ENCODE measurements around the gene NDRG2.
"Not testable (repeated sequence)": the region's sequence is repeated elsewhere in the genome, so short reads cannot be mapped to it uniquely, and the experiment has no call there.

NDRG2 gene

DNA sequence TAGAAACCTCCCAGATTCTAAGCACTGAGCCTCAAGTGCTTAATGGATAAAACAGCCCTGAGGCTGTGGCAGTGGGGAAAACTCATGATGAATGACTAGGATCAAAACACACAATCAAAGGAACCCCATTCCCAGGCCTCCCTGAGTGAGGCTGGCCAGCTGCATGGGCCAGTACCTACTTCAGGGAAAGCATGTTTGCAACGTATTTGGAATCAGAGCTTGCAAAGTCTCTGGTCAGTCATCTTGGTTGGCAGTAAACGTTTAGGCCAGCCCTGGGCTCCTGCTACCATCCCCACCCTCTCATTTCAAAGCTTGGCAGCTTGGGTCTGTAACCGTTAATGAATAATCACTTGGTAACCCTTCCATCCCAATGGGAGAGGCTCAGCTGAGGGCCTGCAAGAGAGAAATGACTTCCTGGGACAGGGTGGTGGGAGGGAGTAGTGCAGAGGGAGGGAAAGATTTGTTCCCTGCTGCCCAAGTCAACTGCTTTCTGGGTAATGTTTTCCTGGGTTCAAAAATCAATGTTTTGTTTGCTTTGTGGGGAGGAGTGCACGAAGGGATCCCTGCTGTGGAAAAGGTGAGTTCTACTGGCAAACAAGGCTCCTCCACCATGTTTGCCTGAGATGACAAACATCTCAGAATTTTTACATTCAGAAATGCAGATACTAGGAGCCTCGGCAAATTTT, 30.7 kb upstream of the NDRG2 start:
- DNase-seq (ENCODE audit: low read depth, low spot score): no peak

DNA sequence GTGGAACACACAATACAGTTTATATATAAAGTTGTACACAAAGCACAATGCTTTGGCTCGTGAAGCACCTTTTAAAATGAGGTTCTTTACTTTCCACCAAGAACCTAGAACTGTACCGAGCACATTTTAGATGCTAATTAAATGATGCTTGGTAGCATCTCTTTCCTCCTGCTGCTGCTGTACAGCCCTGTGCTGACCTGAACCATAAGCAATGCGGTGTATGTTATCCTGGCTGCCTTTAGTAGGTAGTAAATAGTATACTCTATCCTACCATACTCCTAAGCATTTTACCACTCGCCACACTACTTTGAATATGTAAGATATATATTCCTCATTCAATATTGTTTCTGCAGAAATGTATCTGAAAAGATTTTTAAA, 29.9 kb upstream of the NDRG2 start:
- no peak for DNase-seq (ENCODE audit: low read depth, low spot score)

DNA sequence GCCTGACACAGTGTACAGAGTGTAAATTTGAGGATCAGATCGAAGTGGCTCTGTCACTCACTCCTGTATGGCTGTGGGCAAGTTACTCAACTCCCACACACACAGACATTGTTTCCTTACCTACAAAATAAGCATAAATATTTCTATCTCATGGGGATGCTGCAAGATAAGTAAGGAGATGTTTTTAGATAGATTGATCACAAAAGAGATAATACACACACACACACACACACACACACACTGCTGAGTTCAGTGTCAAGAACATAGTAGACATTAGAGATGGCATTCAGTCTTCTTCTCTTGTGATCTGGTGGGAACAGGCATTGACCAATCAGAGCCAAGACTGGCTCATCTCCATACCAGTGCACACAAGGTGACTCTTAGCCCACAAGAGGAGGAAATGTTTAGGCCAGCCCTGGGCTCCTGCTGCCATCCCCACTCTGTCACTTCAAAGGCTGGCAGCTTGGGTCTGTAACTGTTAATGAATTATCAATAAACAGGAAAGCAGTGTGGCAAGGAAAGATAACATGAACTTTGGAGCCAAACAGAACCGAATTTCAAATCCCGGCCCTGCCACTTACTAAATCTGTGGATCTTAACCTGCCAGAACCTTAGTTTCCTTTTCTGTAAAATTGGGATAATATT, 29.4 kb upstream of the NDRG2 start:
- DNase-seq (ENCODE audit: low read depth, low spot score): no peak

DNA sequence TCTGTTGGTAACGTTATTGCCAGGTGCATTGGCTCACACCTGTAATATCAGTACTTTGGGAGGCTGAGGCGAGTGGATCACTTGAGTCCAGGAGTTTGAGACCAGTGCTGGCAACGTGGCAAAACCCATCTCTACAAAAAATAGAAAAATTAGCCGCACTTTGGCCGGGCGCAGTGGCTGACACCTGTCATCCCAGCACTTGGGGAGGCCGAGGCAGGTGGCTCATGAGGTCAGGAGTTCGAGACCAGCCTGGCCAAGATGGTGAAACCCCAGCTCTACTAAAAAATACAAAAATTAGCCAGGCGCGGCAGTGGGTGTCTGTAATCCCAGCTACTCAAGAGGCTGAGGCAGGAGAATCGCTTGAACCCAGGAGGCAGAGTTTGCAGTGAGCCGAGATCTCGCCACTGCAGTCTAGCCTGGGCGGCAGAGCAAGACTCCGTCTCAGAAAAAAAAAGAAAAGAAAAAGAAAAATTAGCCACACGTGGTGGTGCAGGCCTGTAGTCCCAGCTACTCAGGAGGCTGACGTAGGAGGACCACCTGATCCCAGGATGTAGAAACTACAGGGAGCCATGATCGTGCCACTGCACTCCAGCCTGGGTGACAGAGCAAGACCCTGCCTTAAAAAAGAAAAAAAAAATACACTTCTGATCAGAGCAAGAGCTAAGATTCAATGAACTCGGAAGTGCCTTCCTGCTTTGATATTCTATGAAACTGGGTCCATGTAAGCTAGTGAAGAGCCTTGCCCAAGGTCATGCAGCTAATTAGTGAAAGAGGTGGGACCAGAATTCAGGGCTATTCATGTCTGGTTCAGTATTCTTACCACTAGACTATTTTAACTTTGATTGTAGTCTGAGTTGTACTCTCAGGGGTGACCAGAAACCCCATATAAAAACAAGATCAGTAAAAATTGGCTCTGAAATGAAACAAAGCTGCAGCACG, 28.6 kb upstream of the NDRG2 start:
- DNase-seq (ENCODE audit: low read depth, low spot score): no peak

DNA sequence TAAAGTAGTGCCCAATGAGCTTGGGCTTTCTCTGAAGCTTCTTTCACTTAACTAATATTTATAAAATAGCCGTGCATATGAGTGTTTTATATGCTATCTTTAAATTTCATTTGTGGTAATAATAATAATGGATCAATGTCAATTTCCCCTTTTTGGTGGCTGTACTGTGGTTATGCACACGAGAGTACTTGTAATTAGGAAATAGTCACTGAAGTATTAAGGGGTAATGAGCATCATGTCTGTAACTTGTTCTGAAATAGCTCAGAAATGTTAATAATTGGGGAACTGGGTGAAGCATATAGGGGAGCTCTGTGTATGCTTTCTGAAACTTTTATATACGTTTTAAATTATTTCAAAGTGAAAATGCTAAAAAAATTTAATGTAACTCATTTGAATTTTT, 25.7 kb upstream of the NDRG2 start:
- no peak for DNase-seq (ENCODE audit: low read depth, low spot score)

DNA sequence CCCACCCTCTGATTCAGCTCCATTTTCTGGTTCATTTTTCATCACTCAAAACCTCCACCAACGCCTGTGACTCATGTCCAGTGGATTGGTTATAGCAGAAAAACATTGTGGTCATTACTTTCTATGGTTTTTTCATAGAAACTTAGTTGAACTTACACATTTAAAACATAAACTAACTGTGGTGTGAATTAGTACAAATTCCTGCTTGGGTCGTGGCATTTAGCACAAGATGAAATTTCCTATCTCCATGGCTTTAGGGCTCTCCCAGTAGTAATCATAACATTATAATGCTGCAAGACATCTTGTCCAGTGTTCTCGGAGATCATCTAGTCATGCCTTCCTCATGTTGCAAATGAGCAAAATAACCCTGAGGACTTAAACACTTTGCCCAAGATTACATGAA, 24.4 kb upstream of the NDRG2 start:
- DNase-seq (ENCODE audit: low read depth, low spot score): no peak

DNA sequence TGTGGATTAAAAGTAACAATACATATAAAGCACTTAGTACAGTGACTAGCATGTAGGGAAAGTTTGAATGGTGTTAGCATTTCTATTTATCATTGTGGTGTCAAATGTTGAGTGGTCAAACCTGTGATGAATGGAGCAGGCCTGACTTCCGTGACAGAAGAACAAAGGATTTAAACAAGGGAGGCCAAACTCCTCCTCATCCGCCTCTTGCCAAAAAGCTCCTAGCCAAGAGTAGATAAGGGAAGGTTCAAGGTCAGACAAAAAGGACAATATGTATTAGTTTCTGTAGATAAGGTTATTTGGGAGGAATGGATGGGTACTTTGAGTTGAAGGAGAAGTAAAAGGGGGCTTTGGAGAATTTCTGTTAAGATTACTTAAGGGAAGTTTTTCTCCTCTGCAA, 23.8 kb upstream of the NDRG2 start:
- no peak for DNase-seq (ENCODE audit: low read depth, low spot score)

DNA sequence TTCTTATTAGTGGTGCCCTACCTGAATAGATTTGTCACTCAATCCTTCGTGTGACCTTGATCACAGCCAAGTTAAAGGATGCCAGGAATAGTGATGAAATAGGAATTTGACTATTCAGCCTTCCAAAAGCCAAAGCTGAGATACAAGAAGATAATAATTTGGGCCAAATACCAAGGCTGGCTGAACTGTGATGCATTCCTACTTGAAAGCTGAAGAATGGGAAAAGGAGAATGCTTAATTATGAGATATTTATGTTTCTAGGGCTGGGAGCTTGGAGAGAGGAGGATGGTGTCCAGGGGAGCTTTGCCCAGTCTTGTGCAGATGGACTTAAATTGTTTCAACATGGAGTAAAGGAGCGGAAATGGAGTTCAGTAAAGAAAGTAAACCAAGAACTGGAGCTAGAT, 22.5 kb upstream of the NDRG2 start:
- no peak for DNase-seq (ENCODE audit: low read depth, low spot score)

DNA sequence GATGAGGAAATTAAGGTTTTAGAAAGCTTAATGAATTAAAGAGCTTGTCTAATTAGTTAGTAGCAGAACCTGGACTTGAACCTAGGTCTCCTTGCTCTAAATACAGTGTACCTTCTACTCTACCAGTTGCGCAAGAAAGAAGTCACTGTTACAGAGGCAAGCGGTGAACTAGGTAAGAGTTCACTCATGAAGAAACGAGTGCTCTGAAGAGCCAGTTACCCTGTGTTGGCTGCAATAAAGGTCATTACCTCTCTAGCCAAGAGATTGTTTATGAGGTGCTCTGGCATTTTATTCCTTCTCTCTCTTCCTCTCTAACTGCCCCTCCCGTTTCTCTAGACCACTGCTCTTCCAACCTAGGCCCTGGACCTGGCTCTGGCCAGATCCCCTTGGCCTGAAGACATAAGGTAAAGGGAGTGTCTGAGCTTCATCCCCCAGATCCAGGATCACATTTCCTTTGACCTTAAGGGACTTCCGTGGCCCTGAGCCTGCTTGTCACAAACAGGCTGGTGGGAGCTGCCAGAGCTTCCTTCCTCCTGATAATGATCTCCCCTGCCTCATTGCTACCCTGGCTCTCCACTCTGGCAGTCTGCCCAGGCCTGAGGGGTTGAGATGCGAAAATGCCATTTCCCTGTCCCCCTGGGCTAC, 19.2 kb upstream of the NDRG2 start:
- DNase-seq (ENCODE audit: low read depth, low spot score): no peak

DNA sequence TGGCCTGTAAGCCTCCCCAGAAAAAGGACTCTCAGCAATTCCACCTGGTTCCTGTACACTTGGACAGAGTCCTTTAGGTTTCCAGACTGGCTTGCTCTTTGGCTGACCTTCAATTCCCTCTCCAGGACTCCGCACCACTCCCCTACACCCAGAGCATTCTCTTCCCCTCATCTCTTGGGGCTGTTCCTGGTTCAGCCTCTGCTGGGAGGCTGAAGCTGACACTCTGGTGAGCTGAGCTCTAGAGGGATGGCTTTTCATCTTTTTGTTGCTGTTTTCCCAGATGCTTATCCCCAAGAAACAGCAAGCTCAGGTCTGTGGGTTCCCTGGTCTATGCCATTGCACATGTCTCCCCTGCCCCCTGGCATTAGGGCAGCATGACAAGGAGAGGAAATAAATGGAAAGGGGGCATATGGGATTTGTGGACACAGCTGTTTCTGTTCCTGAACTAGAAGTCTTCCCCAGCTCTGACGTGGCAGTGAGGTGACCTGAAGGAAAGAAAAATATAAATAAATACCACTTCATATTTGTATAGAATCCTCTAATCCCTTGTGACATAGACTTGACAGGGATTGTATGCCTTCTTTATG, 18.6 kb upstream of the NDRG2 start:
- DNase-seq (ENCODE audit: low read depth, low spot score): no peak

DNA sequence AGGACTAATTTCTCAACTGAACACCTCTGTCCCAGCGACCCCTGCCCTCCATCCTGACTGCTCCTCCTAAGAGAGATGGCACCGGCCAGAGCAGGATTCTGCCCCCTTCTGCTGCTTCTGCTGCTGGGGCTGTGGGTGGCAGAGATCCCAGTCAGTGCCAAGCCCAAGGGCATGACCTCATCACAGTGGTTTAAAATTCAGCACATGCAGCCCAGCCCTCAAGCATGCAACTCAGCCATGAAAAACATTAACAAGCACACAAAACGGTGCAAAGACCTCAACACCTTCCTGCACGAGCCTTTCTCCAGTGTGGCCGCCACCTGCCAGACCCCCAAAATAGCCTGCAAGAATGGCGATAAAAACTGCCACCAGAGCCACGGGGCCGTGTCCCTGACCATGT, 18.1 kb upstream of the NDRG2 start:
- no peak for DNase-seq (ENCODE audit: low read depth, low spot score)

DNA sequence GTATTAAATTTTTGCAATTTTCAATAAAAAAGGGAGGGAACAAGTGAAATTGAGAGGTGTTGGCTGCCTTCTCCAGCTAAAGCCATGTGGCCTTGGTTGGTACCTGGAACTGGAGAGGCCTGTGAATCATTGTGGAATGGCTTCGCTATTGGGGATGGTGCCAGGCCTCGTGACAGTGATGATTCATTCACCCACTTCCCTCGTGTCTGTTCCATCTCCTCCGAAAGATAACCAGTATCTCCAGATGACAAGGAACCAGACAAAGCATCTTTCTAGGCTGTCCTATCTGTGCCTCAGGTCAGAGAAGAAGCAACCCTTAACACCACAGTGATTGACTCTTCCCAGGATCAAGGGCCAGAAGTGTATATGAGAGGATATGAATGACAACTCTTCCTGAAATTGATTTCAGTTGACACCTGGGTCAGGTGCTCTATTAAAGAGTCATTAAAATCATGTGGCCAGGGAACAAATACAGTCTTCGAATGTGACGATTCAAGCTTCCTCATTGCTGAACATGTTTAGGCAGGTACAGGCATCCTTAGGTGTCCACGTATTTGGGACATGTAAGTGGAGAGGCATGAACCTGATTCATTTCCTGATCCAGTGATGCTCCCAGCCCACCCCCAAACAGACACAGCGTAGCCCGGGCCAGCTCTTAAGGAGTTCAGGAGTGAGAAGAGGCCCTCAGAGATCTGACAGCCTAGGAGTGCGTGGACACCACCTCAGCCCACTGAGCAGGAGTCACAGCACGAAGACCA, 17.0 kb upstream of the NDRG2 start, which contains the start of gene RNASE7:
RNASE7 (plus strand) TSS at position 687 of the 758 bp plus-strand sequence. CDS start 631 bp downstream, outside the sequence.
- DNase-seq (ENCODE audit: low read depth, low spot score): no peak

DNA sequence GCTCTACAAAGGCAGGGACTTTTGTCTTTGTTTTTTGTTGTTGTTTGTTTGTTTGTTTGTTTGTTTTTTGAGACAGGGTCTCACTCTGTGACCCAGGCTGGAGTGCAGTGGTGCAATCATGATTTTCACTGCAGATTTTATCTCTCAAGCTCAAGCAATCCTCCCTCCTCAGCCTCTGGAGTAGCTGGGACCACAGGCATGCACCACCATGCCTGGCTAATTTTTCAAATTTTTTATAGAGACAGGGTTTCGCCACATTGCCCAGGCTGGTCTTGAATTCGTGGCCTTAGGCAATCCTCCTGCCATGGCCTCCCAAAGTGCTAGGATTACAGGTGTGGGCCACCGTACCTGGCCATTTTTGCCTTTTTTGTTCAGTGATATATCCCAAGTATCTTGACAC, 16.1 kb upstream of the NDRG2 start:
- not testable (repeated sequence) for DNase-seq (ENCODE audit: low read depth, low spot score)

DNA sequence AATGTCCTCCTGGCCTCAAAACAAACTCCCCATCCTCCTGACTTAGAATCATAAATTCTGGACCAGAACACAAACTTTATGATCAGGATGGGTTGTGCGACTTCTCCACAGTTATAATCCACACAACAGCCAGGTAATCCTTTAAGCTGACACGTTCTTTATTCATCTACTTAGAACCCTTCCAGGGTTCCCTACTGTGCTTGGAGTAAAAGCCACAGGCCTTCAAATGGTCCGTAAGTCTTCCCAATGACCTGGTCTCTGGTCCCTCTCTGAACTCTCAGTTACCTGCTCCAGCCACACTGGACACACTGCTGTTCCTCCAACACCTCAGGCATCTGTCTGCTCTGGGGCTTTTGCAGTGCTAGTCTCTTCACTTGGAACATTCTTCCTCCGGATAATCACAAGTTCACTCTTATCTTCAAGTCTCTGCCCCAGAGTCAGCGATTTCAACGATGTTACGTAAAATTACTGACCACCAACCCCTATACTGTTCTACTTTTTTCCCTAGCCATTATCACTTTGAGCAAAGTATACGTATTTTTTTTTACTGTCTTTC, 15.6 kb upstream of the NDRG2 start:
- DNase-seq (ENCODE audit: low read depth, low spot score): no peak

DNA sequence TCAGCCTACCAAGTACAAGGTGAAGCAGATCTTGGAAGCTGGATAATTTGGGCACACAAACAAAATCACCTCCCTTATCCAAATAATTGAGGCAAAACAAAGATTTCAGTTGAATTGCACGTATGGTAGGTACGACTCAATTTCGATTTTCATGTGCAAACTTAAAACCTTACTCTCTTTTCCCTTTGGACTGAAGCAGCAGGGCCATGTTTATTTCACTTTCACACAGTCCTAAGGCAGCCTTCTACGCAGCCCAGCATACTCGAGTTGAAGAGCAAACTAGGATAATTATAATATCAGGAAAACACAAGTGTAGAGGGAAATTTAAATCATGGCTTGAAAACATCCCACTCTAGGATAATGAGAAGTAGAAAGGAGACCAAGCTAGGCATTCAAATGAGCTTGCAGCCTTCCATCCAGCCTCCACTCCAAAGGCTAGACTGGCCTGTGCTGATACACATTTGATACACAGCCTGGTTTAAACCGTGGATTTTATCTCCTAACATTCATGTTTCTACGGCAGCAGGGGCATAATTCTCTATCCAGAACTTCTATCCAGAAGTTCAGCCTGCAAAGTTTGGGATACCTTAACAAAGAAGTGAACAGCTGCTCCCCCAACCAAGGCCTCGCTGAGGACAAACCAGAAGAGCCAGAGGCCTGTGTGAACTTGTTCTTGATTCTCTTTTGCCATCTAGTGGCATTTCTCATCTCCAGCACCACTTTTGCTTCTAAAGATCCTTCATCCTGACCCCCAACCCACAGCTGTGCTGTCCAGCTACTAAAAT, 14.9 kb upstream of the NDRG2 start:
- DNase-seq (ENCODE audit: low read depth, low spot score): no peak

DNA sequence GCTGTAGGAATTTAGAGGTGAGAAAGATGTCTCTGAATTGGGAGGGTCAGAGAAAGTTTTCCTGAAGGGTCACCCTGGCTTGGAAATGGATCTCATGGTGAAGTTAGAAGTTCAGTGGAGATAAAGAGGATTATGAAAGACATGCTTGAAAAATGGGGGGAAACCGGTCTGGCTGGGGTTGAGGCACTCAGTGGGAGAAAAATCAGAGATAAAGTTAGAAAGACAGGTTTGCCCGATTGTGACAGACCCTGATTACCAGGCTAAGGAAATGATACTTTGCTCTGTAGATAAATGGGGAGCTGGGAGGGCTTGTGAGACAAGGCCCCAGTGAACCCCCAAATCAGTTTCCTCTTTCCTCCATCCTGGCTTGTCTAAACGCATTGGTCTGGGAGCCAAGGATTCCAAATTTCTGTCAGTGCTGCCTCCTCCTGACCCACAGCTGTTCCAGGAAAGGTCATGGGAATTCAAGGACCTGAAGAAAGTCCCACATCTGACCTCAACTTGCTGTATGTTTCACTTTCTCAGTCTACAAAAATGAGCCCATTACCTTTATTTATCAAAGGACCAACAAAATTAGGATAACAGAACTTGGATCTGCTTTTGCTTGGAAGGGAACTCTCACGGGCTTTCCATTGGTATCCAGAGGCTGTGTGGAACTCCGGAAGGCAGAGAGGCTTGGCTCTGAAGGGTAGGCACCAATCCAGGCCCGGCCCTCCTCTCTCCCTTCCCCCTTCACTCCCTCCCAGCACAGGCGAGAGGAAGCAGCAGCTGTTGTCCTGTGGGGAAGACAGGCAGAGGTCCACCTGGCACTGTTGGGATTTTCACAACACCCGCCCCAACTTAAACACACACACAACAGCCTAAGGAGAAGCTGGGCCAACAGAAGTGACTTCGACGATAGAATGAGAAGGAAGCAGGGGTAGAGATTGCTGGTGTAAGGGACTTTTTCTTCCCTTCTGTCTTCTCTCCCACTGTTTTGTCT, 13.9 kb upstream of the NDRG2 start:
- DNase-seq (ENCODE audit: low read depth, low spot score): no peak

DNA sequence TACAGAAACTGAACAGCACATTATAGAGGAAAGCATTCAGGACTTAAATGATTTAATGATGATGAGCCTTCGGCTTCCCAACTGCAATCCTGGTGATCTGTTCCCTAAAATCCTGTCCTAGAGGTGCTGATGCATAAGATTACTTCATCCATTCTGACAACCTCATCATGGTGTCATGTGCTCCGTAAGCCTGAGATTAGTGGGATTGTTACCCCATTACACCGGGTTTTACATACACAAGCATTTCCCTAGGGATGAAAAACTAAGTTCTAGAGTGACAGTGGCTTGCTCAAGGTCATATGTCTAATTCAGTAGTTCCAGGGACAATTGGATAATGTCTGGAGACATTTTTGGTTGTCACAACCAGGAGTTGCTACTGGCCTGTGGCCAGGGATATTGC, 12.3 kb upstream of the NDRG2 start:
- no peak for DNase-seq (ENCODE audit: low read depth, low spot score)

DNA sequence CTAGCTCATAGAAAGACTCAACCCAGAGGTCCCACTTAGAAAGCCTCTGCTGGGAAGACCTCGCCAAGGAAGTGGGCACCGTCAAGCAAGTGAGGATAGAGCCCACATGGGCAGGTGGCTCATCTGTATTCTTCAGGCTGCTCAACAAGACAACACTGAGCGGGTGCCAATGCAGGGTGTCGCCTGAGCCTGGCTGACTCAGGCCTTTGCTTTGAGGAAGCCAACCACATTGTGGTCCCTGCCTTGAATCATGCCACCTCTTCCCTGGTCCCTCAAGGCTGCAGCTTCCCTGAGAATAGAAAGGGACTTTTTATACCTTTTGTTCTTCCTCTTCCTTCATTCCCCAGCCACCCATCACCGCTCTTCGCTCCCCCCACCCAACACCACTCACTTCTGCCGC, 11.9 kb upstream of the NDRG2 start:
- no peak for DNase-seq (ENCODE audit: low read depth, low spot score)

DNA sequence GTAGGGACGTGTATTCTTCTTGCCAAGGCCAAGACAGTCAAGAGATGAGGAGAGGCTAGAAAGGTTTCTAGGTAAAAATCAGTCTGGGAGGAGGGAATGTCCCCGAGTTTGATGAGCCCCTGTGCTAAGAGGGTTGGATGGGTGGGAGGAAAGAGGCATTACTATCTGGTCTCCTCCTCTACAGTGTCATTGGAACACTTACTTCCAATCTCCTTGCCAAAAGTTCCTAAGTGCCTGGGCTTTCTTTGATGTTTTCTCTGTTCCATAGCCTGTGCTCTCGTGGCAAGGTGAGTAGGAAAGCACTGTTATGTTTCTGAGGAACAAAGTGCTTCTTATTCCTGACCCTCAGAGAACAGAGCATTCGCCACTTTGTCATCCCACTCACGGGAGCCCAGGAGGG, 9.8 kb upstream of the NDRG2 start, which contains the start of gene RNASE13:
RNASE13 (minus strand) TSS at position 101 of the 400 bp plus-strand sequence. CDS start 519 bp downstream, outside the sequence.
- no peak for DNase-seq (ENCODE audit: low read depth, low spot score)
